HG02840 (cell line): Measurements from ENCODE around the gene AKR1C3.
"Not testable (repeated sequence)": the region's sequence is repeated elsewhere in the genome, so short reads cannot be mapped to it uniquely, and the experiment has no call there.

Experiments used
- ATAC-seq: cut with Tn5 transposase; IDR thresholded peaks from one replicate; pipeline ENCODE4 v1.9.1; 2021; ENCODE audit warnings: mild to moderate bottlenecking, moderate library complexity, moderate number of reproducible peaks; ENCODE audit not compliant: unreplicated experiment, low FRiP score

AKR1C3 gene

GRCh38 chr10:5081091-5081490, 13.1 kb upstream of the AKR1C3 start:
- ATAC-seq, result no peak

DNA sequence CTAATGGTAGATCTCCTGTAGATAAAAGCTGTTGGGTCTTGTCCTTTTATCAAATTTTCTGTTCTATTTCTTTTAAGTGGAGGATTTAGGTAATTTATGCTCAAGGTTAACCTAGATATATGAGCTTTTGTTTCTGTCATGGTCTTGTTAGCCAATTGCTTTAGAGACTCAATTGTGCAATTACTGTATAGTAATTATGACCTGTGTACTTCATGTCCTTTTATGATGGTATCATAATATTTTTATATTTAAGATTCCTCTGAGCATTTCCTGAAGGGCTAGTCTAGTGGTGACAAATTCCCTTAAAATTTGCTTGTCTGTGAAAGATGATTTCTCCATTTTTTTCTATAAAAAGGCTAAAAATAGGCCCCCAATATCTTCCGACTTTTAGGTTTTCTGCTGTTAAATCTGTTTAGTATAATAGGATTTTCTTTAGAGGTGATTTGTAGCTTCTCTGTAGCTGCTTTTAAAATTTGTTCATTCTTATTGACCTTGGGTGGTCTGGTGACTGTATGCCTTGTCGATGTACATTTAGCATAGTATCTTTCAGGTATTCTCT, 5.4 kb upstream of the AKR1C3 start:
- no peak for ATAC-seq

GRCh38 chr10:5089865-5090264, 4.3 kb upstream of the AKR1C3 start:
- ATAC-seq, result no peak

DNA sequence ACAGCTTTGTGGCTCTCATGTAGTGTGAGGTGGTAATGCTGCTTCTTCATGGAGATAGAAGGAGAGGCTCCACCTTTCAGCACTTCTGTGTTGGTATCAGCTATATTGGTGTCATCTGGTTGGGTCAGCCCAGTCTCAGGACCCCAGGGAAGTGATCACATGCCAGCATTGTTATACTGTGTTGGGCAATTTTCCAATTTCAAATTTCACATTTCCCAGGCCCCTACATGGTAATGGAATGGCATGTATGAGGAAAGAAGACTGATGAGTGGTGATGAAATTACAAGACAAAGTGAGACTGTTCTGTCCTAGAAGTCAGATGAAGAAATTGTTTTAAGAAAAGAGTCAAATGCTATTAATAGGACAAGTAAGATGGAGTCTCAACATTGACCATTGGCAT, 3.7 kb upstream of the AKR1C3 start:
- no peak for ATAC-seq

DNA sequence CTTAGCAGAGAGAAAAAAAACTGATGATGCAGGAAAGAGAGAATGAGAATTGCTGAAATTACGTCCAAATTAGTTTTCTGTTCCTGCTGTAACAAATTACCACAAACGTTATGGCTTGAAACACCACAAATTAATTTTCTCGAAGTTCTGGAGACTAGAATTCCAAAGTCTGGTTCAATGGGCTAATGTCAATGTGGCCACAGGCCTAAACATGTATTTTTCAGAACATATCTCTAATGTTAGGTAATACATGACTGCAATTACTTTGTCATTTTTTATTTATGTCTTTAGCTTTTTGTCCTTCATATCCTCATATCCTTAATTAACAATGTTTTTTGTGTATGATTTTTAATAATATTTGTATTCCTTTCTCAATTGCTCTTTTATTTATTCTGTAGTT, 3.0 kb upstream of the AKR1C3 start:
- no peak for ATAC-seq

- no peak for ATAC-seq
These were observed 1.8 kb upstream of the AKR1C3 start for GRCh38 chr10:5092375-5092774.

- no peak for ATAC-seq
These were observed 1.1 kb upstream of the AKR1C3 start for GRCh38 chr10:5092848-5093790.

DNA sequence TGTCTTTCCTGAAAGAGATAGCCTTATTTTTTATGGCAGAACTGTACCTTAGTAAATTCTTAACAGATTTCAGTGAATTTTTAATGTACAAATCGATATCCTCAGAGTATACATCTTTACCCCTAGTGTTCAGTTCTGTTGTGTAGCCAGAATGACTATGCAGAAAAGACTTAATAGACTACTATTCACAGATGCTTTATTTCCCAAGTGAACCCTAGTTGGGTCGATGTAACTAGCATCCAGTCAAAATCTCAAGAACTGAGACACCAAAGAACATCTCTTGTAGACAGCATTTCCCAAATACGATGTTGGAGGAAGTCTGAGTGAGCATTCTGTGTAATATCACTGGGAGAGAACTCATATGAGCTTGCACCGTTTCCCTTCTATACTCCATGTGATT, 1.5 kb downstream of the AKR1C3 start:
- no peak for ATAC-seq

GRCh38 chr10:5096108-5096507, 1.9 kb downstream of the AKR1C3 start:
- ATAC-seq, result no peak

- not testable (repeated sequence) for ATAC-seq
These were observed 8.3 kb downstream of the AKR1C3 start for GRCh38 chr10:5102479-5102878.

- no peak for ATAC-seq
These were observed 9.3 kb downstream of the AKR1C3 start for GRCh38 chr10:5103481-5103880.

DNA sequence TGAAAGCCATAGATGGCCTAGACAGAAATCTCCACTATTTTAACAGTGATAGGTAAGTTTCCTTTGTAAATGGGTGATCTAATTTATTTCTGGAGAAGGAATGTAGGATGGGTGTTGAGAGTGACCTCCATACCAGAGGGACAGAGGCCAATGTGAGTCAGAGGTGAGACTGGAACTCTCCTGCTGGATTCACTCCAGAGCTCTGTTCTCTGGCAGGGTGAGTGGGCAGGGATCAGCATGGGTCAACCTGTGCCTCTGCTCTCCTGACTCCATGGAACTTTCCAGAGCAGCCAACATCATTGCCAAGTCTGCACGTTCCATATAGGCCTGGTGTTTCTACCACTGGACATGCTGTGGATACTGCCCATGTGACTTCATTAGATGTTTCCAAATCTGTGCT, 11.4 kb downstream of the AKR1C3 start:
- no peak for ATAC-seq

- no peak for ATAC-seq
These were observed 12.3 kb downstream of the AKR1C3 start for GRCh38 chr10:5106553-5106952.

- no peak for ATAC-seq
These were observed 13.8 kb downstream of the AKR1C3 start for GRCh38 chr10:5107860-5108526.

GRCh38 chr10:5108658-5109416, 14.6 kb downstream of the AKR1C3 start:
- no peak for ATAC-seq

- not testable (repeated sequence) for ATAC-seq
These were observed 15.6 kb downstream of the AKR1C3 start for GRCh38 chr10:5109861-5110260.

DNA sequence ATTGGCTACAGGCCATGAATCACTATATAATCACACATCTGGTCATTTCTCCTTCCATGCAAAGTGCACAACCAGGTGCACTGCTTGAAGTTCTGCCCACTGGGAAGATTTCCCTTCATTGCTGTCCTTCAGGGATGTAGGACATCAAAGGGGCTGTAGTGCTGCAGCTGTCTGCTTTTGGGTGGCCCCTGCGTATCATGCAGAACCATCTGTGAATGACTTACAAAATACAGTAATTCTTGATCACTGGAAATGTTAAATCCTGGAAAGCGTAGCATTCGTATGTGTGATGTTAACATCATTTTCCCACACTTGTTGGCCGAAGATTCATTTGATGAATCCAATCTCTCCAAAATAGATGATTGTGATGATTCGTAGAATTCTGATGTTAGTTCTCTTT, 22.4 kb downstream of the AKR1C3 start:
- no peak for ATAC-seq

- ATAC-seq, result no peak
These were observed 22.8 kb downstream of the AKR1C3 start for GRCh38 chr10:5117026-5117425.

DNA sequence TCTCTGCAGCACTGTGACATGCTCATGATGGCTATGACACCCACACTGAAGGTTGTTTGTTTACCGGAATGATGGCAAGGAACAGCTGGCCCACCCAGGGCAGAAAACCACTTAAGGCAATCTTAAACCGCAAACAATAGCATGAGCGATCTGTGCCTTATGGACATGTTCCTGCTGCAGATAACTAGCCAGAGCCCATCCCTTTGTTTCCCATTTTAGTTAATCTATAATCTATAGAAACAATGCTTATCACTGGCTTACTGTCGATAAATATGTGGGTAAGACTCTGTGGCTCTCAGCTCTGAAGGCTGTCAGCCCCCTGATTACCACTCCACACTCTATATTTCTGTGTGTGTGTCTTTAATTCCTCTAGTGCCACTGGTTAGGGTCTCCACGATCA, 25.8 kb downstream of the AKR1C3 start:
- not testable (repeated sequence) for ATAC-seq

GRCh38 chr10:5123886-5124285, 29.7 kb downstream of the AKR1C3 start:
- ATAC-seq, result no peak
